ENCODE results near the gene PCSK2.

GRCh38 chr20:17444091-17444490 is 217.3 kb downstream of the PCSK2 start:
- TF ChIP-seq, protein P1, sequence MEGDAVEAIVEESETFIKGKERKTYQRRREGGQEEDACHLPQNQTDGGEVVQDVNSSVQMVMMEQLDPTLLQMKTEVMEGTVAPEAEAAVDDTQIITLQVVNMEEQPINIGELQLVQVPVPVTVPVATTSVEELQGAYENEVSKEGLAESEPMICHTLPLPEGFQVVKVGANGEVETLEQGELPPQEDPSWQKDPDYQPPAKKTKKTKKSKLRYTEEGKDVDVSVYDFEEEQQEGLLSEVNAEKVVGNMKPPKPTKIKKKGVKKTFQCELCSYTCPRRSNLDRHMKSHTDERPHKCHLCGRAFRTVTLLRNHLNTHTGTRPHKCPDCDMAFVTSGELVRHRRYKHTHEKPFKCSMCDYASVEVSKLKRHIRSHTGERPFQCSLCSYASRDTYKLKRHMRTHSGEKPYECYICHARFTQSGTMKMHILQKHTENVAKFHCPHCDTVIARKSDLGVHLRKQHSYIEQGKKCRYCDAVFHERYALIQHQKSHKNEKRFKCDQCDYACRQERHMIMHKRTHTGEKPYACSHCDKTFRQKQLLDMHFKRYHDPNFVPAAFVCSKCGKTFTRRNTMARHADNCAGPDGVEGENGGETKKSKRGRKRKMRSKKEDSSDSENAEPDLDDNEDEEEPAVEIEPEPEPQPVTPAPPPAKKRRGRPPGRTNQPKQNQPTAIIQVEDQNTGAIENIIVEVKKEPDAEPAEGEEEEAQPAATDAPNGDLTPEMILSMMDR (IDR thresholded peaks at IDR 0.05): no peak
- no peak for TF ChIP-seq POLR2A (IDR thresholded peaks at IDR 0.05)
